H9 (cell line): ENCODE measurements around the gene KRT74. TPM values are rescaled to one million over a fixed set of nuclear protein-coding genes. Genes with fewer than 3 reads are reported as not detected.

Experiments used
- DNase-seq: peaks from one replicate; pipeline ENCODE4 v3.0.0-alpha.2; 2017
- H2AFZ ChIP-seq: one replicate; pipeline ENCODE4 v1.6.1; 2013; ENCODE audit warnings: mild to moderate bottlenecking, low read length, control low read depth, moderate library complexity
- H2AK5ac ChIP-seq: 2 replicates; pipeline ENCODE4 v1.6.1; 2013; ENCODE audit warnings: low read length, control low read depth, mixed read lengths; ENCODE audit not compliant: insufficient read length
- H2BK120ac ChIP-seq: one replicate; pipeline ENCODE4 v1.6.1; 2013; ENCODE audit warnings: low read depth, mild to moderate bottlenecking, low read length, control low read depth, inconsistent platforms; ENCODE audit not compliant: poor library complexity, severe bottlenecking
- H2BK12ac ChIP-seq: 2 replicates; pipeline ENCODE4 v1.6.1; 2013; ENCODE audit warnings: low read length, control low read depth, mixed read lengths, low read depth; ENCODE audit not compliant: insufficient read length
- H2BK15ac ChIP-seq: 2 replicates; pipeline ENCODE4 v1.6.1; 2013; ENCODE audit warnings: low read depth, low read length, control low read depth
- H2BK20ac ChIP-seq: one replicate; pipeline ENCODE4 v1.6.1; 2013; ENCODE audit warnings: low read depth, mild to moderate bottlenecking, low read length, control low read depth, inconsistent platforms; ENCODE audit not compliant: poor library complexity, severe bottlenecking
- H2BK5ac ChIP-seq: 2 replicates; pipeline ENCODE4 v1.6.1; 2013; ENCODE audit warnings: low read length, control low read depth, mixed read lengths; ENCODE audit not compliant: insufficient read length
- H3K14ac ChIP-seq: 2 replicates; pipeline ENCODE4 v1.6.1; 2013; ENCODE audit warnings: low read length, control low read depth; ENCODE audit not compliant: insufficient read depth
- H3K18ac ChIP-seq: 2 replicates; pipeline ENCODE4 v1.6.1; 2013; ENCODE audit warnings: low read depth, mild to moderate bottlenecking, mixed read lengths, low read length, control low read depth; ENCODE audit not compliant: insufficient read length
- H3K23ac ChIP-seq: 2 replicates; pipeline ENCODE4 v1.6.1; 2013; ENCODE audit warnings: low read length, control low read depth, mixed read lengths, low read depth; ENCODE audit not compliant: insufficient read length
- H3K23me2 ChIP-seq: 2 replicates; pipeline ENCODE4 v1.6.1; 2013; ENCODE audit warnings: low read depth, mild to moderate bottlenecking, mixed read lengths, low read length, control low read depth; ENCODE audit not compliant: insufficient read length, poor library complexity, severe bottlenecking
- H3K27ac ChIP-seq: 2 replicates; pipeline ENCODE4 v1.5.1; 2013; ENCODE audit warnings: low read length, control low read depth, mixed read lengths, low read depth; ENCODE audit not compliant: insufficient read length
- H3K27me3 ChIP-seq: 2 replicates; pipeline ENCODE4 v1.6.1; 2013; ENCODE audit warnings: low read length, control low read depth, inconsistent platforms; ENCODE audit not compliant: insufficient read depth
- H3K4ac ChIP-seq: 2 replicates; pipeline ENCODE4 v1.6.1; 2013; ENCODE audit warnings: low read depth, mild to moderate bottlenecking, control low read depth, inconsistent platforms, low read length, moderate library complexity
- H3K4me1 ChIP-seq: 2 replicates; pipeline ENCODE4 v1.6.1; 2013; ENCODE audit warnings: low read length, control low read depth, inconsistent platforms; ENCODE audit not compliant: insufficient read depth
- H3K4me2 ChIP-seq: 2 replicates; pipeline ENCODE4 v1.6.1; 2013; ENCODE audit warnings: low read length, control low read depth, mixed read lengths; ENCODE audit not compliant: insufficient read length, insufficient read depth
- H3K56ac ChIP-seq: 2 replicates; pipeline ENCODE4 v1.6.1; 2013; ENCODE audit warnings: low read depth, mild to moderate bottlenecking, mixed read lengths, low read length, control low read depth; ENCODE audit not compliant: insufficient read length
- H3K79me1 ChIP-seq: 2 replicates; pipeline ENCODE4 v1.6.1; 2013; ENCODE audit warnings: low read depth, mild to moderate bottlenecking, moderate library complexity, low read length, control low read depth, inconsistent platforms; ENCODE audit not compliant: insufficient read depth, poor library complexity, severe bottlenecking
- H3K79me2 ChIP-seq: 2 replicates; pipeline ENCODE4 v1.6.1; 2013; ENCODE audit warnings: low read length, control low read depth, inconsistent platforms; ENCODE audit not compliant: insufficient read depth
- H3K9ac ChIP-seq: 2 replicates; pipeline ENCODE4 v1.6.1; 2013; ENCODE audit warnings: low read length, control low read depth, mixed read lengths; ENCODE audit not compliant: insufficient read length; ENCODE audit errors: extremely low read depth
- H3K9me3 ChIP-seq: one replicate; pipeline ENCODE4 v1.6.1; 2013; ENCODE audit warnings: low read depth, low read length, inconsistent platforms; ENCODE audit not compliant: control insufficient read depth
- H3T11ph ChIP-seq: one replicate; pipeline ENCODE4 v1.6.1; 2013; ENCODE audit warnings: mild to moderate bottlenecking, low read length, control low read depth, inconsistent platforms
- H4K20me1 ChIP-seq: one replicate; pipeline ENCODE4 v1.6.1; 2013; ENCODE audit not compliant: control insufficient read depth, insufficient read length, insufficient read depth
- H4K5ac ChIP-seq: 2 replicates; pipeline ENCODE4 v1.6.1; 2013; ENCODE audit warnings: low read depth, mild to moderate bottlenecking, mixed read lengths, low read length, control low read depth; ENCODE audit not compliant: insufficient read length
- H4K8ac ChIP-seq: replicated peaks from 2 replicates; pipeline ENCODE4 v1.6.1; 2013; ENCODE audit warnings: low read length, control low read depth, mixed read lengths, low read depth; ENCODE audit not compliant: insufficient read length
- H4K91ac ChIP-seq: 2 replicates; pipeline ENCODE4 v1.6.1; 2013; ENCODE audit warnings: low read depth, mild to moderate bottlenecking, moderate library complexity, mixed read lengths, low read length, control low read depth; ENCODE audit not compliant: insufficient read length
- H3K27ac Mint-ChIP-seq, 3 experiments: 2 replicates in 2 of 3; 3 replicates in 1 of 3; pipeline ENCODE4 v1.8.0; 2020 to 2021; ENCODE audit warnings: mixed read lengths in 3 of 3, mild to moderate bottlenecking in 1 of 3, moderate library complexity in 1 of 3
- H3K27me3 Mint-ChIP-seq: 2 replicates; pipeline ENCODE4 v1.8.0; 2021; ENCODE audit warnings: low read depth, mild to moderate bottlenecking, moderate library complexity, mixed read lengths
- H3K36me3 Mint-ChIP-seq, 3 experiments: 2 replicates in 2 of 3; 3 replicates in 1 of 3; pipeline ENCODE4 v1.8.0; 2020 to 2021; ENCODE audit warnings: low read depth in 3 of 3, mixed read lengths in 3 of 3; ENCODE audit not compliant: insufficient read depth in 1 of 3
- H3K4me1 Mint-ChIP-seq, 2 experiments: 2 replicates each; pipeline ENCODE4 v1.8.0; 2020; ENCODE audit warnings: mixed read lengths in 2 of 2
- H3K4me3 Mint-ChIP-seq, 2 experiments: 2 replicates in 1 of 2; 3 replicates in 1 of 2; pipeline ENCODE4 v1.8.0; 2020 to 2021; ENCODE audit warnings: mild to moderate bottlenecking in 2 of 2, mixed read lengths in 2 of 2, moderate library complexity in 1 of 2
- H3K9me3 Mint-ChIP-seq, 2 experiments: 2 replicates in 1 of 2; 3 replicates in 1 of 2; pipeline ENCODE4 v1.8.0; 2020; ENCODE audit warnings: mild to moderate bottlenecking in 2 of 2, mixed read lengths in 2 of 2, moderate library complexity in 1 of 2
- total RNA-seq: library from RNA; stranded (reverse); gene quantifications from 2 replicates; pipeline ENCODE4 v1.2.1, GENCODE V29; 2021
- TF ChIP-seq, protein P1 (sequence below): fragments of 200-600 bp; sonication (generic); conservative IDR thresholded peaks from 3 replicates; pipeline ENCODE4 v1.8.0; 2021; ENCODE audit warnings: antibody characterized with exemption, mild to moderate bottlenecking

KRT74 gene
- total RNA-seq, 1 experiment from 2014 or later = not detected

DNA sequence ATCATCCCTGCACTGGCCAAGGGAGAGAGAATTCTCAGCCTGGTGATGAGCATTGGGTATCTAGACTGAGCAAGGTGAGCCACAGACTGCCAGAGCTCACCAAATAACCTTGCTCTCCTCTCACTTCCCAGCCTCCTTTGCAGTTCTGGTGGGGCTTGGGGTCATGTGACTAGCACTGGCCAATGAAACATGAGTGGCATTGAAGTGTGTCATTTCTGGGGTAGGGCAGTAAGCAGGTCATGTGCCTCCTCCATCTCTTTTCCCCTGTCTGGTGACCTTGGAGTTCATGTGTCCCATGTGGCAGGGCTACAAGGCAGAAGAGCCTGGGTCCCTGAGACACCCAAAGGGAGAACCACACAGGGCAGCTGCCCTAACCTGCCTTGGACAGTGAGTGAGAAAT, 31.2 kb upstream of the KRT74 start:
- Histone ChIP-seq H4K91ac (no peak overlapping the region), H3K23ac (no peak overlapping the region), H3T11ph (no peak overlapping the region), H2BK12ac (no peak overlapping the region), H4K5ac (no peak overlapping the region), H2AFZ (no peak overlapping the region), H2BK20ac (no peak overlapping the region), H2BK120ac (no peak overlapping the region), H3K79me2 (no peaks in the 10 kb centered on the region), H3K27ac (no peak overlapping the region), H2BK5ac (no peak overlapping the region), H3K9ac (no peak overlapping the region), H3K4me2 (no peak overlapping the region), H3K79me1 (no peaks in the 10 kb centered on the region), H3K56ac (no peak overlapping the region), H3K18ac (no peak overlapping the region), H3K4me1 (no peaks in the 10 kb centered on the region), H3K4ac (no peak overlapping the region), H4K8ac (no peak overlapping the region), H3K27me3 (no peaks in the 10 kb centered on the region), H3K14ac (no peak overlapping the region), H2BK15ac (no peak overlapping the region), H4K20me1 (no peaks in the 10 kb centered on the region), H3K23me2 (no peaks in the 10 kb centered on the region), H3K9me3 (no peaks in the 10 kb centered on the region), H2AK5ac (no peak overlapping the region)
- TF ChIP-seq, protein P1, sequence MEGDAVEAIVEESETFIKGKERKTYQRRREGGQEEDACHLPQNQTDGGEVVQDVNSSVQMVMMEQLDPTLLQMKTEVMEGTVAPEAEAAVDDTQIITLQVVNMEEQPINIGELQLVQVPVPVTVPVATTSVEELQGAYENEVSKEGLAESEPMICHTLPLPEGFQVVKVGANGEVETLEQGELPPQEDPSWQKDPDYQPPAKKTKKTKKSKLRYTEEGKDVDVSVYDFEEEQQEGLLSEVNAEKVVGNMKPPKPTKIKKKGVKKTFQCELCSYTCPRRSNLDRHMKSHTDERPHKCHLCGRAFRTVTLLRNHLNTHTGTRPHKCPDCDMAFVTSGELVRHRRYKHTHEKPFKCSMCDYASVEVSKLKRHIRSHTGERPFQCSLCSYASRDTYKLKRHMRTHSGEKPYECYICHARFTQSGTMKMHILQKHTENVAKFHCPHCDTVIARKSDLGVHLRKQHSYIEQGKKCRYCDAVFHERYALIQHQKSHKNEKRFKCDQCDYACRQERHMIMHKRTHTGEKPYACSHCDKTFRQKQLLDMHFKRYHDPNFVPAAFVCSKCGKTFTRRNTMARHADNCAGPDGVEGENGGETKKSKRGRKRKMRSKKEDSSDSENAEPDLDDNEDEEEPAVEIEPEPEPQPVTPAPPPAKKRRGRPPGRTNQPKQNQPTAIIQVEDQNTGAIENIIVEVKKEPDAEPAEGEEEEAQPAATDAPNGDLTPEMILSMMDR = no peak
- H3K36me3 Mint-ChIP-seq = no peaks in the 10 kb centered on the region
- peak; percentile 11 for DNase-seq
- H3K27me3 Mint-ChIP-seq = peaks cover 29% of the 10 kb centered on the region
- peak overlapping the region in 1 of 3 experiments; percentile 27; a peak in 1 of 7 replicates for H3K27ac Mint-ChIP-seq
- no peak overlapping the region for H3K4me3 Mint-ChIP-seq
- H3K4me1 Mint-ChIP-seq = no peaks in the 10 kb centered on the region
- no peaks in the 10 kb centered on the region for H3K9me3 Mint-ChIP-seq
